IPS-15b (cell line): ENCODE measurements around the gene SPEG.

ENCODE experiments used
- H3K27me3 ChIP-seq: one replicate; pipeline ENCODE4 v1.6.1; 2013; ENCODE audit warnings: low read length; ENCODE audit not compliant: control insufficient read depth, insufficient read depth
- H3K36me3 ChIP-seq: one replicate; pipeline ENCODE4 v1.6.1; 2013; ENCODE audit warnings: low read length; ENCODE audit not compliant: control insufficient read depth, insufficient read depth
- H3K4me1 ChIP-seq: one replicate; pipeline ENCODE4 v1.6.1; 2013; ENCODE audit warnings: mild to moderate bottlenecking, low read length; ENCODE audit not compliant: control insufficient read depth, insufficient read depth
- H3K4me3 ChIP-seq: one replicate; pipeline ENCODE4 v1.5.1; 2013; ENCODE audit warnings: low read depth, low read length
- H3K9ac ChIP-seq: one replicate; pipeline ENCODE4 v1.6.1; 2013; ENCODE audit warnings: low read depth, mild to moderate bottlenecking, low read length
- H3K9me3 ChIP-seq: one replicate; pipeline ENCODE4 v1.6.1; 2013; ENCODE audit warnings: mild to moderate bottlenecking, low read length; ENCODE audit not compliant: control insufficient read depth, insufficient read depth

SPEG gene

GRCh38 chr2:219480004-219480403, 45.4 kb downstream of the SPEG start:
- no peak overlapping the region for H3K9ac ChIP-seq
- H3K36me3 ChIP-seq: peaks cover 11% of the 10 kb centered on the region
- H3K4me3 ChIP-seq: no peak overlapping the region
- peaks cover 5% of the 10 kb centered on the region for H3K4me1 ChIP-seq
- no peaks in the 10 kb centered on the region for H3K9me3 ChIP-seq
- H3K27me3 ChIP-seq: peaks cover 19% of the 10 kb centered on the region

- peaks cover 11% of the 10 kb centered on the region for H3K36me3 ChIP-seq
- H3K9ac ChIP-seq: no peak overlapping the region
- no peaks in the 10 kb centered on the region for H3K9me3 ChIP-seq
- H3K4me1 ChIP-seq: peaks cover 16% of the 10 kb centered on the region
- H3K4me3 ChIP-seq: no peak overlapping the region
- peaks cover 34% of the 10 kb centered on the region for H3K27me3 ChIP-seq
Measured at GRCh38 chr2:219482674-219483405, 48.2 kb downstream of the SPEG start.

- H3K36me3 ChIP-seq: peaks cover 11% of the 10 kb centered on the region
- H3K27me3 ChIP-seq: peaks cover 34% of the 10 kb centered on the region
- H3K9me3 ChIP-seq: no peaks in the 10 kb centered on the region
- H3K4me1 ChIP-seq: peaks cover 16% of the 10 kb centered on the region
- H3K9ac ChIP-seq: no peak overlapping the region
- peak overlapping the region; percentile 35 for H3K4me3 ChIP-seq
Measured at GRCh38 chr2:219483451-219484342, 49.1 kb downstream of the SPEG start.

GRCh38 chr2:219484343-219485200, 49.9 kb downstream of the SPEG start:
- peaks cover 34% of the 10 kb centered on the region for H3K27me3 ChIP-seq
- H3K36me3 ChIP-seq: peaks cover 13% of the 10 kb centered on the region
- no peak overlapping the region for H3K9ac ChIP-seq
- H3K4me1 ChIP-seq: peaks cover 16% of the 10 kb centered on the region
- peak overlapping the region; percentile 35 for H3K4me3 ChIP-seq
- no peaks in the 10 kb centered on the region for H3K9me3 ChIP-seq

GRCh38 chr2:219485201-219485580, 50.5 kb downstream of the SPEG start:
- Histone ChIP-seq H3K4me3 (peak overlapping the region; percentile 35), H3K9ac (no peak overlapping the region), H3K36me3 (peaks cover 8% of the 10 kb centered on the region), H3K27me3 (peaks cover 34% of the 10 kb centered on the region), H3K9me3 (no peaks in the 10 kb centered on the region), H3K4me1 (peaks cover 16% of the 10 kb centered on the region)

- peaks cover 34% of the 10 kb centered on the region for H3K27me3 ChIP-seq
- H3K4me1 ChIP-seq: peaks cover 16% of the 10 kb centered on the region
- H3K9me3 ChIP-seq: no peaks in the 10 kb centered on the region
- peaks cover 5% of the 10 kb centered on the region for H3K36me3 ChIP-seq
- no peak overlapping the region for H3K4me3 ChIP-seq
- H3K9ac ChIP-seq: no peak overlapping the region
Measured at GRCh38 chr2:219486380-219486959, 51.8 kb downstream of the SPEG start.

- Histone ChIP-seq H3K36me3 (peaks cover 2% of the 10 kb centered on the region), H3K4me3 (no peak overlapping the region), H3K9ac (no peak overlapping the region), H3K9me3 (no peaks in the 10 kb centered on the region), H3K27me3 (peaks cover 31% of the 10 kb centered on the region), H3K4me1 (peaks cover 16% of the 10 kb centered on the region)
Measured at GRCh38 chr2:219488149-219488843, 53.7 kb downstream of the SPEG start.

GRCh38 chr2:219488844-219489194, 54.2 kb downstream of the SPEG start:
- H3K36me3 ChIP-seq: peaks cover 2% of the 10 kb centered on the region
- H3K27me3 ChIP-seq: peaks cover 35% of the 10 kb centered on the region
- H3K4me1 ChIP-seq: peaks cover 16% of the 10 kb centered on the region
- no peak overlapping the region for H3K9ac ChIP-seq
- H3K9me3 ChIP-seq: no peaks in the 10 kb centered on the region
- no peak overlapping the region for H3K4me3 ChIP-seq

- Histone ChIP-seq H3K4me1 (peaks cover 16% of the 10 kb centered on the region), H3K9me3 (no peaks in the 10 kb centered on the region), H3K27me3 (peaks cover 35% of the 10 kb centered on the region), H3K9ac (no peak overlapping the region), H3K4me3 (no peak overlapping the region), H3K36me3 (peaks cover 2% of the 10 kb centered on the region)
Measured at GRCh38 chr2:219489315-219489714, 54.7 kb downstream of the SPEG start.

- H3K36me3 ChIP-seq: peaks cover 2% of the 10 kb centered on the region
- H3K4me1 ChIP-seq: peaks cover 17% of the 10 kb centered on the region
- H3K9me3 ChIP-seq: no peaks in the 10 kb centered on the region
- H3K27me3 ChIP-seq: peaks cover 35% of the 10 kb centered on the region
- no peak overlapping the region for H3K9ac ChIP-seq
- H3K4me3 ChIP-seq: no peak overlapping the region
Measured at GRCh38 chr2:219490186-219490585, 55.5 kb downstream of the SPEG start.
